NCI-H2227 (cell line): Measurements from ENCODE around the gene TCHHL1.

Experiments
- DNase-seq: peaks from one replicate; lab custom pipeline; 2025; ENCODE audit not compliant: unreplicated experiment; lab: John Stamatoyannopoulos, UW

Gene TCHHL1

GRCh38 chr1:152039886-152040285, 49.0 kb downstream of the TCHHL1 start:
- no peak for DNase-seq

- DNase-seq = no peak
Measured at GRCh38 chr1:152039461-152039860, 49.4 kb downstream of the TCHHL1 start.

- DNase-seq = no peak
Measured at GRCh38 chr1:152038871-152039270, 50.0 kb downstream of the TCHHL1 start.

GRCh38 chr1:152036267-152037216, 52.3 kb downstream of the TCHHL1 start, which contains the start of gene S100A11:
TSS of gene S100A11 (minus strand) at chr1:152037004. CDS start at chr1:152036915, 89 bp downstream.
- DNase-seq = peak; percentile 8

GRCh38 chr1:152035539-152036266, 53.2 kb downstream of the TCHHL1 start:
- DNase-seq = no peak

- peak; percentile 4 for DNase-seq
Measured at GRCh38 chr1:152034654-152035538, 54.0 kb downstream of the TCHHL1 start.

GRCh38 chr1:152034324-152034653, 54.6 kb downstream of the TCHHL1 start:
- DNase-seq = no peak
